Erythroblast (primary cell): ENCODE data around the gene RAB7A.

Source experiments
- GATA1 ChIP-seq: IDR thresholded peaks from 2 replicates; pipeline ENCODE4 v1.6.1; 2011; ENCODE audit warnings: low read depth, mild to moderate bottlenecking, control low read depth, low read length, moderate library complexity
- POLR2A ChIP-seq: IDR thresholded peaks from 2 replicates; pipeline ENCODE4 v1.6.1; 2011; ENCODE audit warnings: mild to moderate bottlenecking, low read length

- TF ChIP-seq POLR2A (no peak), GATA1 (no peak)
Measured at GRCh38 chr3:128735884-128736283, 9.9 kb downstream of the RAB7A start.
